Measurements from ENCODE around the gene XKRX.

Gene XKRX

GRCh38 chrX:100928660-100929613 lies at the start of gene XKRX:
XKRX (minus strand) TSS chrX:100928917; CDS start chrX:100928304, 613 bp downstream.
- DNase-seq, result peak; percentile 29

DNA sequence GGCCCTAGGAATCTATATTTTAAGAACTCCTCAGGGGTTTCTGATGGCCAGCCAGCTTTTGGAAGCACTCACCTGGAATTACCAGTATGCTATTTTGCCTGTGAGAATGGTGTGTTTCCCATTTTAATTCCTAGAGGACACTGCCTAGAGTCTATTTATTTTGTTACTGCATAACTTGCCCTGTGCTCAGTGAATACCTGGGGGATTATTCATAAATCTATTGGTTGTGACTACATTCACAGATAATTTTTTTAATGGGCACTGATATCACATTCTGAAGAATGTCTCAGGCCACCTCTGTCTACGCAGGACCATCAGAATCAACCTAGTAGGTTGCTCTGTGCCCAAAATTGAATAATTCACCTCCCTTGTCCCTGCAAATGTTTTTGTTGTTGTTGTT lies 47.5 kb upstream of the XKRX start:
- DNase-seq, result no peak

- DNase-seq, result no peak
These were observed 46.5 kb upstream of the XKRX start for GRCh38 chrX:100975212-100975611.

DNA sequence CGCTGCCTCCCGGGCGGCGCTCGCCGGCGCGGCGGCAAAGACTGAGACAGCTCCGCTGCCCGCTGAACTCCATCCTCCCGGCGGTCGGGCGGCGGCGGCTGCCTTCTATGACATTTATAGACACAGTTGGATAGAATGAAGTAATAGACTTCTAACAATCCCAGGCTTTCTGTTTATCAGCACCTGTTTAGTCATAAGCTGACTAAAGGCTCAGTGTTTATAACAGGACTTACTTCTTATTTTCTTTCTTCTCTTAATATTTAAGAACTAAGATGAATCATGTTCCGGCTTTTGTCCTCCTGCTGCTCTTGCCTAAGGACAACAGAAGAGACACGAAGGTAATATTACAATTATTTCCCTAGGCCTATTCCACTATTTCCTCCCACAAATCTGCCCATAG lies 44.7 kb upstream of the XKRX start:
- no peak for DNase-seq

- no peak for DNase-seq
These were observed 41.2 kb upstream of the XKRX start for GRCh38 chrX:100969936-100970335.

- DNase-seq, result no peak
These were observed 40.7 kb upstream of the XKRX start, which contains the start of gene ARL13A for GRCh38 chrX:100969408-100969807. ARL13A (plus strand) TSS chrX:100969708; CDS start chrX:100973690, 3,982 bp downstream.

DNA sequence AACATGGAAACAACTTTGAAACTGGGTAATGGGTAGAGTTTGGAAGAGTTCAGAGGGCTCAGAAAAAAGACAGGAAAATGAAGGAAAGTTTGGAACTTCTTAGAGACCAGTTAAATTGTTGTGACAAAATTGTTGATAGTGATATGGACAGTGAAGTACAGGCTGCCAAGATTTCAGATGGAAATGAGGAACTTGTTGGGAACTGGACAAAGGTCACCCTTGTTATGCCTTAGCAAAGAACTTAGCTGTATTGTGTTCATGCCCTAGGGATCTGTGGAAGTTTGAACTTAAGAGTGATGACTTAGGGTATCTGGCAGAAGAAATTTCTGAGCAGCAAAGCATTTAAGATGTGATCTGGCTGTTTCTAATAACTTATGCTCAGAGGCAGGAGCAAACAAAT lies 35.6 kb upstream of the XKRX start:
- no peak for DNase-seq

DNA sequence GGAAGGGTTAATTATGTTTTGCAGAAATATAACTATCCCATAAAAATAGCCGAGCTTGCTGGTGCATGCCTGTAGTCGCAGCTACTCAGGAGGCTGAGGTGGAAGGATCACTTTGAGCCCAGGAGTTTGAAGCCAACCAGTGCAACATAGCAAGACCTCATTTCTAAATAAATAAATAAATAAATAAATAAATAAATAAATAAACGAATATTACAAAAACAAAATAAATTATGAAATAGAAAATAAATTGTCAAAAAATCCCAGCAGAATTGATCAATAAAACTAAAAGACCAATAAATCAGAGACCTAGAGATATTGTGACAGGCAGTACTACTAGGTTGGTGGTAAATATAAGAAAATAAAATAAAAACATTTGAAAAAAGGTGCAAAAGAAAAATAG lies 34.1 kb upstream of the XKRX start:
- DNase-seq, result no peak

DNA sequence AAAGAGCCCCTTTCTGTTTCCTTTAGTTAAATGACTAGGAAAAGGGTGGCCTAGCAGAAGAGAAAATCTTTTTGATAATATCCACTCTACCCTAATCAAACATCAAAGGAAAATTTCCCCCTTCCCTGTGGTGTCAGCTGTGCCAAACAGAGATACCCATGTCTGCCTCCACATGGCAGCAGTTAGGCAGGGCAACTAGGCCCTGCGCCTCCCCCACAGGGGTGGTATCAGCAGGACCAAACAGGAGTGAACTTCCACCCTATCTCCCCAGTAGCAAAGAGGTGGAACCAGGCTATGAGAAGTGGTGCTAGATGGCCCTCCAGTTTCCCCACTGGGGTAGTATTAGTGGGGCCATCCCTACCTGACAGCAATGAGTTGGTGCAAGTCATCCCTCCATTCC lies 19.8 kb upstream of the XKRX start:
- DNase-seq, result no peak

DNA sequence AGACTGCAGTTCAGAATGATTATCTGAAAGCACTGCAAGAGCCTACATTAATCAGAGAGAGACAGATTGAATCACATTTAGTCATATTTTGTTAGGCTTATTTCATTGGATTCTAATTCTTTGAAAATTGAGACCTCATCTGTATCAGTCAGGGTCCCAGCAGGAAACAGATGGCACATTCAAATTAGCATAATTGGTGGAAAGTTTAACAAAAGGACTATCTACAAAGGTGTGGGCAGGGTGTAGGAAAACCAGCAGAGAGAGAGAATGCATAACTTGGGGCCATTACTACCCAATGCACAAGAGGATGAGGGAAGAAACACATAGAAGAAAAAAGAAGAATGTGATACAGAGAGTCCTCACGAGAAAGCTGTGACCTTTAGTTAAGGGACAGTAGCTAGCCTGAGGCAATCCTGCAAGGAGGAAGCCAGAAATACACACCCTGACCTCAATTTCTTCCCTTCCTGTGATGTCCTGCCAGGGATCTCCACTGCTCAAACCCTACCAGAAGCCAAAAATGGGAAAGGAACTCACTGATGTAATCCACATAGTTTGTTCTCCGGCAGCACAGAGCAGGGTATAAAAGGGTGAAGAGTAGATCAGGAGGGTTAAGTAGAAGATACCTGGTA lies 17.7 kb upstream of the XKRX start:
- no peak for DNase-seq

GRCh38 chrX:100944601-100945000 lies 15.9 kb upstream of the XKRX start:
- DNase-seq, result no peak

GRCh38 chrX:100939333-100939732 lies 10.6 kb upstream of the XKRX start:
- no peak for DNase-seq

GRCh38 chrX:100935767-100936166 lies 7.0 kb upstream of the XKRX start:
- DNase-seq, result no peak

- DNase-seq, result no peak
These were observed 3.2 kb upstream of the XKRX start for GRCh38 chrX:100931925-100932285.

DNA sequence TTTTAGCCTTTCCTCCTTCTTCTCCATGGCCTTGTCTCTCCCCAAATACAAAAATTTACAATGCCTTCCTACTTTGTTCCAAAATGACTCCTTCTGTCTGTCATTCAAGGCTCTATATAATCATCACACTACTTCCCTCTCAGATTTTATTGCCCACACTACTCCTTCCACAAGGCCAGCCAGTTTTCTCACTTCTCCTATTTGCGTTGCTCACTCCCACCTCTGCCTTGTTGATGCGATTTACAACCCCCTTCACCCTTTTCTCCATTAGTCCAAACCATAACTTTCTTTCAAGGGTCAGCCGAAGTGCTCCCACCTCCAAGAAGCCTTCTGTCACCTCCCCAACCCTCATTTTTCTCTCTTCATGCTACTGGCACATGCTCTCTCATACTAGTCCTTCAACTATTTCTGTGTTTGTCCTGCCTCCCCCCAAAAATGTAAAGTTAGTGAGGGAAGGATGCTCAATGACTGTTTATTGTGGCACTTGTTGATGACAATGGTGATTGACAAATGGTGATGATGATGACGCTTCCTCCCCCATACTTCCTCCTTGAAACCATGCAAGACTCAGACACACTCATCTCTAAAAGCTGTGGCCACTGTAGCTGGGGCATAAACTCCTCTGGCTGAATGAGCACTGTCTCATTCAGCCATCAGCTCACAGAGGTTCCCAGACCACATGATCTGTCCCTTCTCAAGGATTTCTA lies 2.7 kb upstream of the XKRX start:
- DNase-seq, result no peak

- DNase-seq, result no peak
These were observed 2.3 kb downstream of the XKRX start for GRCh38 chrX:100926453-100926852.

GRCh38 chrX:100924375-100924774 lies 4.3 kb downstream of the XKRX start:
- no peak for DNase-seq

DNA sequence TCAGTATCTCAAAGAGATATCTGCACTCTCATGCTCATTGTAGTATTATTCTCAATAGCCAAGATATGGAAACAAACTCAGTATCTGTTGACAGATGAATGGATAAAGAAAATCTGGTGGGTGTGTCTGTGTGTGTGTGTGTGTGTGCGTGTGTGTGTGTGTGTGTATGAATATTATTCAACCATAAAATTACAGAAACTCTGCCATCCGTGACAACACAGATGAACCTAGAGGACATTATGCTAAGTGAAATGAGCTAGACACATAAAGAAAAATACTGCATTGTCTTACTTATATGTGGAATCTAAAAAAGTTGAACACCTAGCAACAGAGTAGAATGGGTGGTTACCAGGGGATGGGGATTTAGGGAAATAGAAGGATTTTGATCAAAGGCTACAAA lies 13.2 kb downstream of the XKRX start:
- no peak for DNase-seq

- DNase-seq, result no peak
These were observed 15.6 kb downstream of the XKRX start for GRCh38 chrX:100913111-100913510.

DNA sequence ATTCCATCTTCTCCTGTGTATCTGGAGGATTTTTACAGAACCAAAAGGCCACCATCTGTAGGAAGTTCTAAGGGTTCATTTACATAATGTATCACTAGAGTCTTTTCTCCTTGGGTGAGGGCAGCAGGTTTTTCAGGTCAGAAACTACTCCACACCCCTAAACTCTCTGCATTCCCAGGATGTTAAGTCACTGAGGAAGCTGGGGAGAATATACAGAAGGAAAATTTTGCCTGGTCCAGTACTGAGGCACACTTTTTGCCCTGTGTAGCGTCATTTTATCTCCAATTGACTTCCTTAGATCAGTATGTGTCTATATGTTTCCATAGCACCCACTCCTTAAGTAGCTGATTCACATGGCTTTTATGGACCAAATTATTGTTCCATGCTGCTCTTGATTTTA lies 17.0 kb downstream of the XKRX start:
- DNase-seq, result no peak

GRCh38 chrX:100905620-100906019 lies 23.1 kb downstream of the XKRX start:
- DNase-seq, result no peak

GRCh38 chrX:100904433-100904832 lies 24.3 kb downstream of the XKRX start:
- DNase-seq, result no peak

DNA sequence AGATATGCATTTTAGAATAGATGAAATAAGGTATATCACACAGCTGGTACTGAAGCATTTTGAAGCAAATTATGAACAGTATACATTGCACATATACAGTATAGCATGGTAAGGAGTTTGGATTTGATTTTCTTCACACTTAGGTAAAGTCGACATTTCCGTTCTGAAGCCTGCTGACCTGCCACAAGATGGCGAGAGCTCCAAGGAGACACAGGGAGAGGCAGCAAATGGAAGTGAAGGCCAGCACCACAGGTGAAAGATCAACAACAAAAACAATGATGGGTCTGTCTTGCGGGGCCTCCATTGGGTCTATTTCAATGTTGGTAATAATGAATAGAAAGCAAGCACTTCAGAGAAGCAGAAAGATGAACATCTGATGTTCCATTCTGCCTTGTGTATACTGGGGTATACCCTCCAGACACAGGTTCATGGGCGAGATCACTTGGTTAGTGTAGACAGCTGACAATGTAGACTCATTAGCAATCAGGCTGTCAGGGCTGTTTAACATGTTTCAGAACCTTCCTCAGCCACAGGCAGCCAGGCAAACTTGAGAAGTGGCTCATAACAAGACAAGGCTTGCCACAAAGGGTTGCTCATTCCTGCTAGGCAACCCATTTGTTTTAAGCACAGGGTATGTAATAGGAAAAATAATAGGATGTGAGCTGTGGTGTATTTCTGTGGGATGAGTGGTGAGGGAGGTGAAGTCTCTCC lies 33.2 kb downstream of the XKRX start:
- no peak for DNase-seq

Data from activated CD4-positive, CD25-positive, alpha-beta regulatory T cell treated with anti-CD3 and anti-CD28 coated beads, Interleukin-2, amount 50 U/mL, for 72 hours (primary cell).